Gastrocnemius medialis (tissue), 4 donors: ENCODE measurements around the gene NOC4L.

ENCODE experiments used
- POLR2A ChIP-seq, 2 donors: fragments of 450-650 bp; IDR thresholded peaks; one replicate each; pipeline ENCODE4 v1.6.1; 2017; ENCODE audit warnings: antibody characterized with exemption in 2 of 2, mild to moderate bottlenecking in 2 of 2, moderate library complexity in 2 of 2
- TF ChIP-seq, protein P1 (sequence below), 5 experiments: fragments of 450-650 bp in 3 of 5; fragments of 200-600 bp in 2 of 5; sonication (generic) in 2 of 5; IDR thresholded peaks in 4 of 5; conservative IDR thresholded peaks in 1 of 5; 1 replicate in 4 of 5; 2 replicates in 1 of 5; pipeline ENCODE4 v1.5.1; 2016 to 2019; ENCODE audit warnings: antibody characterized with exemption in 5 of 5, mild to moderate bottlenecking in 3 of 5, moderate library complexity in 3 of 5

DNA sequence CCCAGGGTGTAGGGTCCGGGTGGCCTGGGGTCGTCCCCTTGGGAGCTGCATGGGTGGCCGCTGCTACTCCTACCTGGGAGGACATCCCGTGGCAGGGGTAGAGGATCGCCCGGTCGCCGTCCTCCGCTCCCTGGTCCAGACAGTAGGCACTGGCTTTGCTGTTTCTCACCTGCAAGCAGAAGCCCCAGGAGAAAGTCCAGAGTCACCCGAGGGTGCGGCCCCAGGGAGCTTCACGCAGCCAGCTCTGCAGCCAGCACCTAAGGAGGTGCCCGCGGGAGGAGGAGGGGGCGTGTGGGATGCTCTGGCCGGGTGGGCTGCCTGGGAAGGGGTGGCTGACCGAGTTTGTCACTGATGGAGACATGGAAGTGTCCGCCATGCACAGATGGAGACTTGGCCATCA, 54.8 kb downstream of the NOC4L start:
- TF ChIP-seq, protein P1, sequence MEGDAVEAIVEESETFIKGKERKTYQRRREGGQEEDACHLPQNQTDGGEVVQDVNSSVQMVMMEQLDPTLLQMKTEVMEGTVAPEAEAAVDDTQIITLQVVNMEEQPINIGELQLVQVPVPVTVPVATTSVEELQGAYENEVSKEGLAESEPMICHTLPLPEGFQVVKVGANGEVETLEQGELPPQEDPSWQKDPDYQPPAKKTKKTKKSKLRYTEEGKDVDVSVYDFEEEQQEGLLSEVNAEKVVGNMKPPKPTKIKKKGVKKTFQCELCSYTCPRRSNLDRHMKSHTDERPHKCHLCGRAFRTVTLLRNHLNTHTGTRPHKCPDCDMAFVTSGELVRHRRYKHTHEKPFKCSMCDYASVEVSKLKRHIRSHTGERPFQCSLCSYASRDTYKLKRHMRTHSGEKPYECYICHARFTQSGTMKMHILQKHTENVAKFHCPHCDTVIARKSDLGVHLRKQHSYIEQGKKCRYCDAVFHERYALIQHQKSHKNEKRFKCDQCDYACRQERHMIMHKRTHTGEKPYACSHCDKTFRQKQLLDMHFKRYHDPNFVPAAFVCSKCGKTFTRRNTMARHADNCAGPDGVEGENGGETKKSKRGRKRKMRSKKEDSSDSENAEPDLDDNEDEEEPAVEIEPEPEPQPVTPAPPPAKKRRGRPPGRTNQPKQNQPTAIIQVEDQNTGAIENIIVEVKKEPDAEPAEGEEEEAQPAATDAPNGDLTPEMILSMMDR (IDR thresholded peaks at IDR 0.05 in 4 of 5, conservative IDR thresholded peaks at IDR 0.05 in 1 of 5) = no peak
- TF ChIP-seq POLR2A (IDR thresholded peaks at IDR 0.05) = no peak
